Ishikawa (cell line): Measurements from ENCODE around the gene DUSP22.

Experiments used
- CEBPB ChIP-seq: IDR thresholded peaks from 2 replicates; pipeline ENCODE4 v1.6.1; 2012
- CREB1 ChIP-seq: IDR thresholded peaks from 2 replicates; pipeline ENCODE4 v1.6.1; 2012; ENCODE audit warnings: low read depth
- EGR1 ChIP-seq: IDR thresholded peaks from 2 replicates; pipeline ENCODE4 v1.6.1; 2012
- EP300 ChIP-seq: IDR thresholded peaks from 2 replicates; pipeline ENCODE4 v1.6.1; 2012; ENCODE audit warnings: borderline replicate concordance
- FOXM1 ChIP-seq: IDR thresholded peaks from 2 replicates; pipeline ENCODE4 v1.6.1; 2012; ENCODE audit warnings: low read depth, borderline replicate concordance
- MAX ChIP-seq: IDR thresholded peaks from 2 replicates; pipeline ENCODE4 v1.6.1; 2012
- NFIC ChIP-seq: IDR thresholded peaks from 2 replicates; pipeline ENCODE4 v1.6.1; 2012
- RAD21 ChIP-seq: IDR thresholded peaks from 2 replicates; pipeline ENCODE4 v1.6.1; 2012; ENCODE audit warnings: low read depth
- TAF1 ChIP-seq: IDR thresholded peaks from 2 replicates; pipeline ENCODE4 v1.6.1; 2012; ENCODE audit warnings: low read depth, mild to moderate bottlenecking
- TCF12 ChIP-seq: IDR thresholded peaks from 2 replicates; pipeline ENCODE4 v1.6.1; 2012; ENCODE audit warnings: low read depth
- TEAD4 ChIP-seq: IDR thresholded peaks from 2 replicates; pipeline ENCODE4 v1.6.1; 2012
- USF1 ChIP-seq: IDR thresholded peaks from 2 replicates; pipeline ENCODE4 v1.6.1; 2012
- YY1 ChIP-seq: IDR thresholded peaks from 2 replicates; pipeline ENCODE4 v1.6.1; 2012; ENCODE audit warnings: low read depth
- ZBTB7A ChIP-seq: IDR thresholded peaks from 2 replicates; pipeline ENCODE4 v1.6.1; 2012; ENCODE audit warnings: low read depth
- TF ChIP-seq, protein P1 (sequence below): IDR thresholded peaks from 2 replicates; pipeline ENCODE4 v1.6.1; 2012; ENCODE audit warnings: low read depth, mild to moderate bottlenecking

Gene DUSP22

DNA sequence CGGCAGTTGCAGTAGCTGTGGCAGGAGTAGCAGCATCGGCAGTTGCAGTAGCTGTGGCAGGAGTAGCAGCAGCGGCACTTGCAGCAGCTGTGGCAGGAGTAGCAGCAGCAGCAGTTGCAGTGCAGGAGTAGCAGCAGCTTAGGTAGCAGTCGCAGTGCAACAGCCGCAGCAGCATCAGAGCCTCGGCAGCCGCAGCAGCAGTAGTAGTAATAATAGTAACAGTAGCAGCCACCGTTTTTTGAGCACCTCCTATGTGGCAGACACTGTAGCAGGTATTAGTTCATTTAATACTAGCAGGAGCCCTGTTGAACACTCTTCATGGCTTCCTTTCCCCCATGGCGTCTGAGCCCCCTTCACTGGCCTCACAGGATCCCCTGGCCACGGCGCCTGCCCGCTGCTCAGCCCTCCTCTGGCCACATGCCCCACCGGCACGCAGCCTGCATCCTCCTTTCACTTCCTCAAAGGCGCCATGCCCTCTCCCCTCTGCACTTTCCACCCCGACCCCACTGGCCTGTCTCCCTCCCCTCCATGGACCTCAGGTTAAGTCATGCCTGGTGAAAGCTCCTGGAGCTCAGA lies 80.1 kb downstream of the DUSP22 start:
- no peak for TF ChIP-seq TCF12
- no peak for TF ChIP-seq CEBPB
- TF ChIP-seq TAF1 = no peak
- TF ChIP-seq USF1 = no peak

GRCh38 chr6:373031-373430 lies 80.7 kb downstream of the DUSP22 start:
- TF ChIP-seq ZBTB7A (no peak), TCF12 (no peak), TEAD4 (no peak), TAF1 (no peak), FOXM1 (no peak), MAX (no peak), RAD21 (no peak), EP300 (no peak), CEBPB (no peak)

GRCh38 chr6:373773-374724 lies 81.8 kb downstream of the DUSP22 start:
- no peak for TF ChIP-seq TEAD4
- TF ChIP-seq TCF12 = no peak
- no peak for TF ChIP-seq NFIC
- no peak for TF ChIP-seq MAX
- no peak for TF ChIP-seq ZBTB7A
- TF ChIP-seq RAD21 = no peak
- TF ChIP-seq YY1 = no peak
- TF ChIP-seq FOXM1 = no peak

- TF ChIP-seq ZBTB7A (no peak), CREB1 (no peak), TCF12 (no peak), EP300 (no peak), RAD21 (no peak), EGR1 (no peak), NFIC (no peak), TAF1 (no peak), CEBPB (no peak), FOXM1 (no peak), TEAD4 (no peak), MAX (no peak), USF1 (no peak), YY1 (no peak)
- TF ChIP-seq, protein P1, sequence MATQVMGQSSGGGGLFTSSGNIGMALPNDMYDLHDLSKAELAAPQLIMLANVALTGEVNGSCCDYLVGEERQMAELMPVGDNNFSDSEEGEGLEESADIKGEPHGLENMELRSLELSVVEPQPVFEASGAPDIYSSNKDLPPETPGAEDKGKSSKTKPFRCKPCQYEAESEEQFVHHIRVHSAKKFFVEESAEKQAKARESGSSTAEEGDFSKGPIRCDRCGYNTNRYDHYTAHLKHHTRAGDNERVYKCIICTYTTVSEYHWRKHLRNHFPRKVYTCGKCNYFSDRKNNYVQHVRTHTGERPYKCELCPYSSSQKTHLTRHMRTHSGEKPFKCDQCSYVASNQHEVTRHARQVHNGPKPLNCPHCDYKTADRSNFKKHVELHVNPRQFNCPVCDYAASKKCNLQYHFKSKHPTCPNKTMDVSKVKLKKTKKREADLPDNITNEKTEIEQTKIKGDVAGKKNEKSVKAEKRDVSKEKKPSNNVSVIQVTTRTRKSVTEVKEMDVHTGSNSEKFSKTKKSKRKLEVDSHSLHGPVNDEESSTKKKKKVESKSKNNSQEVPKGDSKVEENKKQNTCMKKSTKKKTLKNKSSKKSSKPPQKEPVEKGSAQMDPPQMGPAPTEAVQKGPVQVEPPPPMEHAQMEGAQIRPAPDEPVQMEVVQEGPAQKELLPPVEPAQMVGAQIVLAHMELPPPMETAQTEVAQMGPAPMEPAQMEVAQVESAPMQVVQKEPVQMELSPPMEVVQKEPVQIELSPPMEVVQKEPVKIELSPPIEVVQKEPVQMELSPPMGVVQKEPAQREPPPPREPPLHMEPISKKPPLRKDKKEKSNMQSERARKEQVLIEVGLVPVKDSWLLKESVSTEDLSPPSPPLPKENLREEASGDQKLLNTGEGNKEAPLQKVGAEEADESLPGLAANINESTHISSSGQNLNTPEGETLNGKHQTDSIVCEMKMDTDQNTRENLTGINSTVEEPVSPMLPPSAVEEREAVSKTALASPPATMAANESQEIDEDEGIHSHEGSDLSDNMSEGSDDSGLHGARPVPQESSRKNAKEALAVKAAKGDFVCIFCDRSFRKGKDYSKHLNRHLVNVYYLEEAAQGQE = no peak
These were observed 82.7 kb downstream of the DUSP22 start for GRCh38 chr6:374956-375355.

- no peak for TF ChIP-seq USF1
- TF ChIP-seq TEAD4 = no peak
- no peak for TF ChIP-seq MAX
- no peak for TF ChIP-seq CREB1
- TF ChIP-seq NFIC = no peak
- TF ChIP-seq TCF12 = no peak
These were observed 84.7 kb downstream of the DUSP22 start for GRCh38 chr6:376827-377640.
